GM12891 (cell line): ENCODE measurements around the gene EPYC.

Experiments used
- PAX5 ChIP-seq: IDR thresholded peaks from 2 replicates; pipeline ENCODE4 v1.6.1; 2011; ENCODE audit warnings: low read length, moderate library complexity, mild to moderate bottlenecking; ENCODE audit not compliant: insufficient read depth, severe bottlenecking
- POLR2A ChIP-seq: IDR thresholded peaks from 2 replicates; pipeline ENCODE4 v1.6.1; 2011; ENCODE audit warnings: low read depth, low read length, control low read depth
- POLR2AphosphoS5 ChIP-seq: IDR thresholded peaks from 2 replicates; pipeline ENCODE4 v1.6.1; 2011; ENCODE audit warnings: low read depth, low read length, control low read depth
- SPI1 ChIP-seq: IDR thresholded peaks from 2 replicates; pipeline ENCODE4 v1.6.1; 2011; ENCODE audit warnings: low read depth, low read length, control low read depth
- TAF1 ChIP-seq: IDR thresholded peaks from 2 replicates; pipeline ENCODE4 v1.6.1; 2011; ENCODE audit warnings: low read depth, low read length, control low read depth

DNA sequence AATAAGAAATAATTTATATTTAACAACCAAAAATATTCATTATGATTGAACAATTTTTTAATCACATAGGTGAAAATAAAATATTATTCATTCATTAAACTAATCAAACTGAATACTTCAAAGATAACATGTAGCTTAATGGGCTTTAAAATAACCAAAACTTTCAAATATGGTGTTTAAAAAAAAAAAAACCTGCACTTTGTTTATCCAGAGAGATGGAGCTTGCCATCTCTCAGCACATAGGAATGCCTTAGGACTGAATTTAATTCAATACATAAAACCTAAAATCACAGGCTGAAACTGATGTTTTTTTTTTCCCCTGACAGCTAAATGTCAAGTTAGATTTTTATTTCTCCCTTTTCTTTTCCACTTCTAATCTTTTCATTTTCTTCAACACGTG is 35.4 kb downstream of the EPYC start:
- TF ChIP-seq POLR2AphosphoS5 = no peak
- no peak for TF ChIP-seq POLR2A
- TF ChIP-seq TAF1 = no peak
- no peak for TF ChIP-seq SPI1
- TF ChIP-seq PAX5 = no peak
